Measurements from ENCODE around the gene TOMM40L. TPM values are rescaled to one million over a fixed set of nuclear protein-coding genes. Genes with fewer than 3 reads are reported as not detected.

TOMM40L gene
- total RNA-seq, 4 donors from 2014 or later: 9.3 to 24.3 (median 14.0) TPM

- whole genome bisulfite sequencing, 2 donors (ENCODE audit: low coverage in 1 of 2): 57 to 68% methylated on average over 3 of the region's 3 CpGs
- Histone ChIP-seq H3K27ac (peak overlapping the region in 3 of 4 donors; percentile 7 to 51 (median 32)), H3K9me3 (no peaks in the 10 kb centered on the region), H3K4me1 (peaks cover 0 to 20% (median 7%) of the 10 kb centered on the region in 3 donors), H3K36me3 (no peaks in the 10 kb centered on the region), H3K27me3 (no peaks in the 10 kb centered on the region), H3K4me3 (no peak overlapping the region)
- TF ChIP-seq POLR2A (IDR thresholded peaks at IDR 0.05) (no peak), POLR2AphosphoS5 (IDR thresholded peaks at IDR 0.05) (no peak), CTCF (IDR thresholded peaks at IDR 0.05) (no peak), EP300 (IDR thresholded peaks at IDR 0.05) (no peak)
- ATAC-seq: no peak
Measured at GRCh38 chr1:161267321-161267720, 41.5 kb downstream of the TOMM40L start.

- no peak overlapping the region for H3K4me3 ChIP-seq
- H3K36me3 ChIP-seq: no peaks in the 10 kb centered on the region
- H3K27ac ChIP-seq: no peak overlapping the region
- no peaks in the 10 kb centered on the region for H3K27me3 ChIP-seq
- WGBS, 2 donors (ENCODE audit: low coverage in 1 of 2): 23 to 46% methylated on average over 2 to 3 of the region's 3 CpGs
- no peak for ATAC-seq
- H3K4me1 ChIP-seq: peaks cover 0 to 10% (median 0%) of the 10 kb centered on the region in 3 donors
- no peak for TF ChIP-seq POLR2A (IDR thresholded peaks at IDR 0.05)
- no peak for TF ChIP-seq POLR2AphosphoS5 (IDR thresholded peaks at IDR 0.05)
- TF ChIP-seq EP300 (IDR thresholded peaks at IDR 0.05): no peak
- TF ChIP-seq CTCF (IDR thresholded peaks at IDR 0.05): no peak
- no peaks in the 10 kb centered on the region for H3K9me3 ChIP-seq
Measured at GRCh38 chr1:161273402-161273801, 47.5 kb downstream of the TOMM40L start.

GRCh38 chr1:161274874-161275273, 49.0 kb downstream of the TOMM40L start:
- Histone ChIP-seq H3K36me3 (no peaks in the 10 kb centered on the region), H3K27me3 (no peaks in the 10 kb centered on the region), H3K4me3 (no peak overlapping the region), H3K4me1 (peaks cover 0 to 10% (median 0%) of the 10 kb centered on the region in 3 donors), H3K27ac (no peak overlapping the region), H3K9me3 (no peaks in the 10 kb centered on the region)
- no peak for ATAC-seq
- WGBS, 2 donors (ENCODE audit: low coverage in 1 of 2): 40% methylated on average over 1 of the region's 3 CpGs; no CpG with 5 or more reads in 1 of the 2 donors
- TF ChIP-seq POLR2A (IDR thresholded peaks at IDR 0.05) (no peak), POLR2AphosphoS5 (IDR thresholded peaks at IDR 0.05) (no peak), CTCF (IDR thresholded peaks at IDR 0.05) (no peak), EP300 (IDR thresholded peaks at IDR 0.05) (no peak)

Other genes starting within 250 kb of the TOMM40L start
- 10 to 100 TPM in 1 of 4 donors, 1 to 10 TPM in 3; 4.5 to 28.2 (median 9.9) TPM for gene F11R, start 204.9 kb upstream of the TOMM40L start, total RNA-seq
- 10 to 100 TPM; 18.1 to 52.1 (median 29.4) TPM for gene TSTD1, start 187.1 kb upstream of the TOMM40L start, total RNA-seq
- 10 to 100 TPM; 50.9 to 79.4 (median 60.5) TPM for gene USF1, start 180.1 kb upstream of the TOMM40L start, total RNA-seq
- 10 to 100 TPM in 1 of 4 donors, 1 to 10 TPM in 3; 1.9 to 11.6 (median 4.4) TPM for gene ARHGAP30, start 156.2 kb upstream of the TOMM40L start, total RNA-seq
- gene NECTIN4, start 136.5 kb upstream of the TOMM40L start, total RNA-seq: 1 to 10 TPM in 1 of 4 donors, under 1 TPM in 1, not detected in 2; 0.27 to 1.9 TPM
- 10 to 100 TPM in 2 of 4 donors, 1 to 10 TPM in 2; 3.5 to 22.6 (median 8.6) TPM for gene KLHDC9, start 127.7 kb upstream of the TOMM40L start, total RNA-seq
- gene PFDN2, start 108.0 kb upstream of the TOMM40L start, total RNA-seq: 10 to 100 TPM; 26.2 to 40.8 (median 31.4) TPM
- gene NIT1, start 108.0 kb upstream of the TOMM40L start, total RNA-seq: 10 to 100 TPM; 30.4 to 61.9 (median 32.8) TPM
- gene DEDD, start 93.4 kb upstream of the TOMM40L start, total RNA-seq: 10 to 100 TPM; 34.2 to 54.4 (median 41.7) TPM
- 10 to 100 TPM; 60.5 to 83.7 (median 72.8) TPM for gene UFC1, start 72.1 kb upstream of the TOMM40L start, total RNA-seq
- gene USP21, start 66.6 kb upstream of the TOMM40L start, total RNA-seq: 10 to 100 TPM in 3 of 4 donors, 1 to 10 TPM in 1; 10.0 to 27.6 (median 14.7) TPM
- 10 to 100 TPM; 10.5 to 27.4 (median 17.6) TPM for gene PPOX, start 59.6 kb upstream of the TOMM40L start, total RNA-seq
- 10 to 100 TPM; 14.8 to 26.4 (median 19.5) TPM for gene B4GALT3, start 48.6 kb upstream of the TOMM40L start, total RNA-seq
- gene ADAMTS4, start 27.0 kb upstream of the TOMM40L start, total RNA-seq: 10 to 100 TPM in 1 of 4 donors, 1 to 10 TPM in 3; 3.7 to 60.6 (median 6.7) TPM
- 100 to 1,000 TPM in 2 of 4 donors, 10 to 100 TPM in 2; 93.4 to 121 (median 100) TPM for gene NDUFS2, start 23.7 kb upstream of the TOMM40L start, total RNA-seq
- 10 to 100 TPM in 3 of 4 donors, 1 to 10 TPM in 1; 6.4 to 74.6 (median 52.0) TPM for gene FCER1G, start 10.8 kb upstream of the TOMM40L start, total RNA-seq
- not detected for gene APOA2, start 2.4 kb upstream of the TOMM40L start, total RNA-seq
- gene NR1I3, start 12.1 kb downstream of the TOMM40L start, total RNA-seq: not detected
- gene PCP4L1, start 32.7 kb downstream of the TOMM40L start, total RNA-seq: 10 to 100 TPM in 1 of 4 donors, 1 to 10 TPM in 3; 1.6 to 13.8 (median 5.7) TPM
- gene MPZ, start 83.9 kb downstream of the TOMM40L start, total RNA-seq: 10 to 100 TPM in 2 of 4 donors, 1 to 10 TPM in 2; 5.3 to 18.7 (median 9.4) TPM
- 10 to 100 TPM in 3 of 4 donors, 1 to 10 TPM in 1; 7.5 to 59.1 (median 37.2) TPM for gene SDHC, start 88.3 kb downstream of the TOMM40L start, total RNA-seq
- not detected for gene CFAP126, start 141.8 kb downstream of the TOMM40L start, total RNA-seq

Data from gastroesophageal sphincter (tissue), 4 donors.